Measurements from ENCODE around the gene RFWD3.
"Not testable (repeated sequence)": the region's sequence is repeated elsewhere in the genome, so short reads cannot be mapped to it uniquely, and the experiment has no call there.

The RFWD3 gene

GRCh38 chr16:74666010-74666421 is 661 bp downstream of the RFWD3 start:
- no peak for DNase-seq

GRCh38 chr16:74661064-74661463 is 5.6 kb downstream of the RFWD3 start:
- no peak for DNase-seq

DNA sequence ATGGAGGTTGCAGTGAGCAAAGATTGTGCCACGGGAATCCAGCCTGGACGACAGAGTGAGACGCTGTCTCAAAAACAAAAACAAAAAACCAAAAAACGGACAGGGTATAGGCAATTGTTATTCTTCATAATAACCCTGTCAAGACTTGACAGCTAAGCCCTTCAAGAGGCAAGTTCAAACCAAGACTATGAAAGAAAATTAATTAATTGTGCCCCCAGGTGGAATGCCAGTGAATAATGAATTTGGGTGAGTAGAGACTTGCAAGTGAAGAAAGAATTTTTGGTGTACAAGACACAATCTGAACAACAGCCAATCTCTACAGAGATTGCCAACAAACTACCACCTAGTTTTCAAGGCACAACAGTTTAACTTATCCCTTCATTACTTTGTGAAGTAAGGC is 6.3 kb downstream of the RFWD3 start:
- no peak for DNase-seq

DNA sequence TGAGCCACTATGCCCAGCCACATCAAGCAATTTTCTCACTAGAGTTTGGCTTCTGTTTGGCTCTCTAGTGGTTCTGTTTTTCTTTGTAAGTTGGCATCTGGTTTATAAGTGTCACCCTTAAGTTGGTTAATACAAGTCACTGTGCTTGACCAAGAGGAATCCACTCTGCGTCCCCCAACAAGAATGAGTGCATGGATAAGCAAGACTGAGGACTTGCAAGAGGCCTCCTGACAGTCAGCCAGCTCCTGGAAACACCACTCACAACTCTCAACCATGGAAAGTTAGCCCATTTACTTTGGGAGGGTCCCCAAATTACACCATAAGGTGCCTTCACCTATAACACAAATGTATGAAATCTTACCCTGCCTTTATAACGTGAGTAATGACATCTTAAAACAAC is 7.6 kb downstream of the RFWD3 start:
- DNase-seq, result no peak

DNA sequence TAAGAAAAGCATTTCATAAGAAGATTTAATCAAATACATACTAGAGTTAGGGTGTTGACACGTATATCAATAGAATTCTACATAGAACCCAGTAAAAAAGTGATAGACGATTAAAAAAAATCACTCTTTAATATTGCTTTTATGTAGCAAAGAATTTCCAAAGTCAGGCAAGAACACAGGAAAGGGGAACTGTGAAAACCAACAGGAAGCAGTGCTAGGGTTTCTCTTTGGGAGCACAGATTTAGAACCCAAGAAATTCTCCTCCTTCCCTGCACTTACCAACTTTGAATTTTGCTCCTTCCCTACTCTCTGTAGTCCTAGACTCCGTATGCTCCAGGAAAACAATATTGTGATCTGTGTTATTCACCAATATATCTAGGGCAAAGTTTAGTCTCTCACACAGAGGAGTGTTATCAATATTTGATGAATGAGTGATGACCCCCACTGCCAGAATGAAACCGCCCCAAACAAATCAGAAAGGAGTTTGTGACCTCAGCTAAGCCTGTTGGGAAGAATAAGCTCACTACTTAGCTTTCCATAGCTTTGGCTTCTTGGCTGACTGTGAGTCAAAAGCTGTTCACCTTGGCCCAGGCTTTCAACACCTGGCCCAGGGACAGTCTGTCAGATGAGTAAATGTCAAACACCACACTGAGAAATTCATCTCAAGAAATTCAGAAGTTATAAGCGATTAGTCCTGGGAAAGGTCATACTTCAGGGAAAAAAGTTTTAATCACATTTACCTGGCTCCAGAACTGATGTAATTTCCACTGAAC is 8.6 kb downstream of the RFWD3 start:
- no peak for DNase-seq

- DNase-seq, result no peak
Observed at GRCh38 chr16:74654536-74655050, 12.1 kb downstream of the RFWD3 start.

GRCh38 chr16:74652883-74653282 is 13.8 kb downstream of the RFWD3 start:
- DNase-seq, result not testable (repeated sequence)

DNA sequence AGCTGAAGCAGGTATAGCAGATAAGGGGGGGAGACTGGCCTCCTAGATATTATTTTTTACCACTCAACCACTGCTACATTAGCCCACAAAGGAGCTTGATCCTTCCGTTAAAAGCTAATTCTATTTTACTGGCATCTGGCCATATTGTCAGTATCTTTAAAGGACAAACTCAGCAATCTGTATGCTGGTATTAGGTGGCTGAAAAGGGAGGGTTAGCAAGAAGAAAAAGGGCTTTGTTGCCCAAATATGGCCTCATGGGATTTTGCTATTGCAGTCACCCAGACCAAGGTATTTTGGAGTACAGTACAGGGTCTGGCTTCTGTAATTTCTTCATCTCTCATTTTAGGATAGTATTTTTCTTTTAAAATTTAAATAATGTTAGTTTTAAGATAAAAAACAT is 14.4 kb downstream of the RFWD3 start:
- no peak for DNase-seq

- DNase-seq, result no peak
Observed at GRCh38 chr16:74651841-74652240, 14.8 kb downstream of the RFWD3 start.

GRCh38 chr16:74650966-74651567 is 15.6 kb downstream of the RFWD3 start:
- no peak for DNase-seq

DNA sequence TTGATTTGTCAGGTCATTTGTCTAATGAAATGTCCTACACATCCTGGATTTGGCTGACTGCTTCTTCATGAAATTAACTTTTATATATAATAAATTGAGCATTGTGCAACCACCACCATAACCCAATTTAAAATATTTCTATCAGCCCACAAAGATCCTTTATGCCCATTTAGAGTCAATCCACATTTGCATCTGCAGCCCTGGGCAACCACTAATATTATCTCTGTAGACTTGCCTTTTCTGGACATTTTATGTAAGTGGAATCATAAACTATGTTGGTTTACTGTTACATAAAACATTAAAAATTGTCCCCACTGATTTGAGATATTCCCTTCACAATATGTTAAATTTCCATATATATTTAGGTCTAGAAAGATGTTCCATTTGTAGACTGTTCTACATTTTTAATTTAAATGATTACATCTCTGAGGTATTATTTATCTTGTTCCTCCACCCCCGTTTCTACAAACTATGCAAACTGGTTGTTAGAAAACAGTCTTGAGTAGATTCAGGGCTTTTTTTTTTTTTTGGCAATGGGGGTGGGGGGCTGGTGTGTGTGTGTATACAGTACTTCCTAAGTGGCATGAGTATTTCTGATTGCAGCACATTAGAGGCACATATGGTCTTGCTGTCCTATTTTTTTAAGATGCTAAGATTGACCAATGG is 16.7 kb downstream of the RFWD3 start:
- DNase-seq, result no peak

GRCh38 chr16:74641969-74642368 is 24.7 kb downstream of the RFWD3 start:
- DNase-seq, result no peak

DNA sequence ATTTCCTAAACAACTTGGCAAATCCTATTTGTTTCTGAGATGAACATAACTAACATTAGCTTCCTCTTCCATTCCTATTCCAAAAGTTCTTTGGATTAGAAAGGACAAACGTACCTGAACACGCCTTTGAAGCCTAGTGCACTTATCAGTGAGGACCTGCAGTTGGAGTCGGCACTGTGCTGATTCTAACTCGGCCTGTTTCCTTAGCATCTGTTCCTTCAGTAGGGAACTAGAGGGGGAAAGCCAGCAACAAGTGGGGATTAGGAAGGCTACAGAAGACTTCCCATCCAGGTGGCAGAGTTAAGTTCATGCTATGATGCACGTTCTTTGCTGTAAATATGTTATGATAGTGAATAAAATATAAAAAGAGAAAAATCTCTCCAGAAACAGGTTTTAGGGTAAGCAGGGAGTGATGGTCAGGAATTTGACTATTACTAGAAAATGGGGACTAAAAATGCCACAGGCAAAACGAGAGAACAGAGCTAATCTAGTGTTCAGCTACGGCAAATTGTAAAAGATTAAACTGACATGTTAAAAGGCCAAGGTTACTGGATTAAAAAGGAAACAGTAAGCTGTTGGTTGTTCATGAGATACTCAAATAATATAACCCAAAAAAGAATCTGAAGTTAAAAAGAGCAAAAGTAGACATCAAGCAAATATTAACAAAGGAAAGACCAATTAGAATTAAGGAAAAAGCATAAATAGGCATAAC is 28.8 kb downstream of the RFWD3 start:
- DNase-seq, result no peak

GRCh38 chr16:74635303-74635702 is 31.4 kb downstream of the RFWD3 start:
- DNase-seq, result no peak

DNA sequence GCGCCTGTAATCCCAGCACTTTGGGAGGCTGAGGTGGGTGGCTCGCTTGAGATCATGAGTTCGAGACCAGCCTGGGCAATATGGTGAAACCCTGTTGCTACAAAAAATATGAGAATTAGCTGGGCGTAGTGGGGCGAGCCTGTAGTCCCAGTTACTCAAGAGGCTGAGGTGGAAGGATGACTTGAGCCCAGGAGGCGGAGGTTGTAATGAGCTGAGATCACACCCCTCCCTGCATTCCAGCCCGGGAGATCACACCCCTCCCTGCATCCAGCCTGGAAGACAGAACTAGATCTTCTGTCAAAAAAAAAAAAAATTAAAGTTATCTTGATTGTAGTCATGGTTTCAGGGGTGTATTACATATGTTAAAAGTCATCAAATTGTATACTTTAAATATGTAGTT is 33.0 kb downstream of the RFWD3 start:
- no peak for DNase-seq

- no peak for DNase-seq
Observed at GRCh38 chr16:74627506-74628220, 39.0 kb downstream of the RFWD3 start.

DNA sequence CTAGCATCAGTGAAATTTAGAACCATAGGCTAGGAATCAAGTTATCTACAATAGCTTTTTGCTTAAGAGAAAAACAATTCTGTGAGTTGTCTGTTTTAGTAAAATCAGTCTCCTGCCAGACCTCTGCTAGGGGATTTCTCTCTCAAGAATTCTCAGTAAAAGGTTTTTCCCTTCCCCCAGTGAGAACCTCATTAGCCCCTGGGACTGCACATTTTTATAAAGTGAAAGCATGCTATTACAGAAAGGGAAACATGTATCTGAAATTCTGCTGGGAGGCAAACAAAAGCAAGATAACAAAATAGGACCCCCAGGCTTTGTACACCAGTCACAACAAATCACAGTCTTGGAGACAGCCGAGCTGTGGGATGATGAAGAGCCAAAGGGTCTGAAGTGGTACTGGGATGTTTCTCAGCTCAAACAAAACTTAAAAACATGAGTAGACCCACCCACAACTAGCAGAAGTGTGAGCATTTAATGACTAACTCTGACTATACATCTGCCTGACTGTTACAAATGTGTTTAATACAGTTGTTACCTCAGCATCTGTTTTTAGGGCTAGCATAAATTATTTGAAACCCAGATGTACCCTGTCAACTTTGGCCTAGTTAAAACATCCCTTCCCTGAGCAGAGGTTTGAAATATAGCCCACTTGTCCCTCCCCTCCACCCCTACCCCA is 39.8 kb downstream of the RFWD3 start:
- no peak for DNase-seq

GRCh38 chr16:74625500-74626350 is 41.0 kb downstream of the RFWD3 start:
- DNase-seq, result no peak

- DNase-seq, result no peak
Observed at GRCh38 chr16:74623839-74624235, 42.8 kb downstream of the RFWD3 start.

DNA sequence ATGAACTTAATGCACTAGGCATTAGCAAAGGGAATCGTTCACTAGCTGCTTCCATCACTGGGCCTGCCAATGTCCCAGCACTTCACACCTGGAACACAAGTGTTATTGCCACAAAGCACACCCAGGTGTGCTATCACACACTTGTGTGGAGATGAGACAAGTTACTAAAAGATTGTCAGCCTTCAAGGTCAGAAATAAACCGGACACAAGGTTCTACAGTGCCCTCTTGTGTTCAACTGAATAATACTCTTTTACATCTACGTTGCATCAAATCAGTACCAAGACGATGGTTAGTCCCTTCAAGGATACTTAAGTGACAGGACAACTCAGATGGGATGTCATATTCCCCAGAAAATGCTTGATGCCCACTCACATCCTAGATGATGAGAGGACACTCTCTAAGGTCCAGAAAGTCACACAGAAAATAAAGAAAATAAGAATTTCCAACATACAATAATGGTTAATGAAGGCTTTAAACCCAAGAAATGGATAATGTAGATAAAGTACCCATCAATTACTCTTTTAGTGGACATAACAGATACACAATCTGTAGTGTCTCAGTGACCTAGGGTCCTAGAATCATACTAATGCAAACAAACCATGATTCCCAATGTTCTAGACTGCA is 43.4 kb downstream of the RFWD3 start:
- DNase-seq, result peak; percentile 1

GRCh38 chr16:74622005-74622404 is 44.7 kb downstream of the RFWD3 start:
- DNase-seq, result no peak

Measured in NCI-H1105 treated with DMSO at 0.1 percent for 48 hours (cell line).